ENCODE data around the gene CLCN6.

Gene CLCN6

GRCh38 chr1:11886986-11887665 is 81.1 kb downstream of the CLCN6 start:
- no peak for TF ChIP-seq CTCF (IDR thresholded peaks at IDR 0.05; ENCODE audit: low read depth, low read length)
- DNase-seq (ENCODE audit: extremely low read depth, low read depth), result no peak

- no peak for TF ChIP-seq CTCF (IDR thresholded peaks at IDR 0.05; ENCODE audit: low read depth, low read length)
- no peak for DNase-seq (ENCODE audit: extremely low read depth, low read depth)
These were observed 81.6 kb downstream of the CLCN6 start for GRCh38 chr1:11887666-11888007.

- no peak for TF ChIP-seq CTCF (IDR thresholded peaks at IDR 0.05; ENCODE audit: low read depth, low read length)
- DNase-seq (ENCODE audit: extremely low read depth, low read depth), result no peak
These were observed 82.3 kb downstream of the CLCN6 start for GRCh38 chr1:11888206-11888876.

GRCh38 chr1:11888877-11889208 is 82.9 kb downstream of the CLCN6 start:
- no peak for TF ChIP-seq CTCF (IDR thresholded peaks at IDR 0.05; ENCODE audit: low read depth, low read length)

GRCh38 chr1:11891433-11892186 is 85.6 kb downstream of the CLCN6 start:
- no peak for TF ChIP-seq CTCF (IDR thresholded peaks at IDR 0.05; ENCODE audit: low read depth, low read length)
- DNase-seq (ENCODE audit: extremely low read depth, low read depth), result no peak

More at GRCh38 chr1:11888877-11889208, 82.9 kb downstream of the CLCN6 start:
- no peak for DNase-seq (ENCODE audit: extremely low read depth, low read depth)
